Panc1 (cell line): ENCODE measurements around the gene SIX3. TPM values are rescaled to one million over a fixed set of nuclear protein-coding genes. Genes with fewer than 3 reads are reported as not detected.

Source experiments
- ATAC-seq: fragments of 200-7000 bp; cut with Tn5 transposase; 2 replicates; pipeline ENCODE4 v1.9.1; 2020; ENCODE audit warnings: mild to moderate bottlenecking, moderate library complexity
- BruUV-seq: library from RNA; stranded (reverse); fragments of 400-500 nt; replicated peaks from 2 replicates; lab custom pipeline; 2021; lab: Mats Ljungman, UMichigan
- CTCF ChIA-PET: fragments of 300-600 bp; sonication (Branson Sonifier 250); formaldehyde crosslinking; loops from one replicate; lab custom pipeline; 2022; ENCODE audit warnings: antibody characterized with exemption; lab: Charles Lee
- POLR2A ChIA-PET: fragments of 300-600 bp; sonication (Branson Sonifier 250); formaldehyde crosslinking; loops from one replicate; lab custom pipeline; 2022; ENCODE audit warnings: antibody characterized with exemption; lab: Charles Lee
- DNase-seq: peaks from one replicate; pipeline ENCODE4 v3.0.0-alpha.2; 2010; ENCODE audit warnings: low read depth, low spot score
- H3K27ac ChIP-seq: 2 replicates; pipeline ENCODE4 v1.5.1; 2011; ENCODE audit warnings: mild to moderate bottlenecking, low read length, inconsistent platforms
- H3K27me3 ChIP-seq: fragments of 200-500 bp; sonication (Bioruptor generic); 2 replicates; pipeline ENCODE4 v1.6.0; 2014; ENCODE audit warnings: low read length, inconsistent platforms; ENCODE audit not compliant: control insufficient read depth, insufficient read depth
- H3K36me3 ChIP-seq: fragments of 200-500 bp; sonication (Bioruptor generic); 2 replicates; pipeline ENCODE4 v1.5.1; 2014; ENCODE audit warnings: inconsistent platforms, mild to moderate bottlenecking, low read length, moderate library complexity; ENCODE audit not compliant: control insufficient read depth, insufficient read depth
- H3K4me1 ChIP-seq: 2 replicates; pipeline ENCODE4 v1.5.1; 2011; ENCODE audit warnings: inconsistent platforms, mild to moderate bottlenecking, low read length, moderate library complexity; ENCODE audit not compliant: control insufficient read depth, insufficient read depth
- H3K4me3 ChIP-seq, 2 experiments: 2 replicates each; pipeline ENCODE4 v1.5.1; 2011 to 2012; ENCODE audit warnings: low read depth in 2 of 2, low read length in 2 of 2, mild to moderate bottlenecking in 2 of 2, inconsistent platforms in 1 of 2, moderate library complexity in 1 of 2
- H3K9me3 ChIP-seq: fragments of 200-500 bp; sonication (Bioruptor generic); 2 replicates; pipeline ENCODE4 v1.5.1; 2014; ENCODE audit warnings: low read depth, mild to moderate bottlenecking, inconsistent platforms, low read length, moderate library complexity; ENCODE audit not compliant: control insufficient read depth, insufficient read depth
- CTCF ChIP-seq: fragments of 450-650 bp; IDR thresholded peaks from 2 replicates; pipeline ENCODE4 v1.5.1; 2017; ENCODE audit warnings: mild to moderate bottlenecking
- POLR2AphosphoS5 ChIP-seq: IDR thresholded peaks from 2 replicates; pipeline ENCODE4 v1.6.1; 2012; ENCODE audit warnings: mild to moderate bottlenecking, low read depth, low read length, moderate library complexity
- REST ChIP-seq, 2 experiments: IDR thresholded peaks; 2 replicates each; pipeline ENCODE4 v1.6.1; 2011 to 2012; ENCODE audit warnings: low read depth in 2 of 2, control low read depth in 1 of 2, low read length in 1 of 2, mild to moderate bottlenecking in 1 of 2, moderate library complexity in 1 of 2; ENCODE audit not compliant: insufficient read depth in 1 of 2
- SIN3A ChIP-seq: IDR thresholded peaks from 2 replicates; pipeline ENCODE4 v1.6.1; 2012; ENCODE audit warnings: low read depth, mild to moderate bottlenecking, low read length, moderate library complexity, borderline replicate concordance; ENCODE audit not compliant: insufficient read depth
- TCF7L2 ChIP-seq: IDR thresholded peaks from 2 replicates; pipeline ENCODE4 v1.6.1; 2011; ENCODE audit warnings: mild to moderate bottlenecking, low read depth, low read length, inconsistent platforms
- in situ Hi-C: cut with HindIII; loops from 2 replicates; pipeline ENCODE4 v1.10.0; 2016; ENCODE audit warnings: low sequenced_read_pairs, low pct_unique_long_range_greater_than_20kb
- intact Hi-C: fragments of 100-400 bp; cut with micrococcal nuclease; formaldehyde crosslinking; loops from one replicate; pipeline ENCODE4 v1.10.0; 2022; ENCODE audit not compliant: unreplicated experiment
- total RNA-seq: library from RNA; stranded (reverse); gene quantifications from one replicate; pipeline ENCODE4 v1.2.1, GENCODE V29; 2021; ENCODE audit not compliant: unreplicated experiment

The SIX3 gene
- total RNA-seq, 1 experiment from 2014 or later = 0.21 TPM

GRCh38 chr2:44964752-44965236 is 23.3 kb downstream of the SIX3 start:
- Histone ChIP-seq H3K4me3 (no peak overlapping the region), H3K36me3 (no peaks in the 10 kb centered on the region), H3K9me3 (no peaks in the 10 kb centered on the region), H3K27me3 (no peaks in the 10 kb centered on the region; the same call in 1 of the 2 replicates), H3K27ac (no peak overlapping the region), H3K4me1 (no peaks in the 10 kb centered on the region)
- ATAC-seq = no peak
- in situ Hi-C loops (no loop called here), intact Hi-C loops (no loop called here)
- ChIA-PET POLR2A (no interaction called here), CTCF (interaction anchor here (0.5 to 0.8 kb wide), 3 partner anchors 513 to 618 kb away, joined by 3 to 10 read pairs (median 7); no protein-coding TSS in a partner anchor)
- DNase-seq = no peak
- BruUV-seq = no TSS peak
- no peak for TF ChIP-seq TCF7L2
- TF ChIP-seq POLR2AphosphoS5 = no peak
- no peak for TF ChIP-seq SIN3A
- no peak for TF ChIP-seq CTCF
- TF ChIP-seq REST (IDR thresholded peaks at IDR 0.05; ENCODE audit: insufficient read depth in 1 of 2, low read depth in 2 of 2, low read length in 1 of 2) = no peak

GRCh38 chr2:44965684-44966083 is 24.2 kb downstream of the SIX3 start:
- H3K9me3 ChIP-seq = no peaks in the 10 kb centered on the region
- CTCF ChIA-PET = interaction anchor here (0.8 kb wide), 1 partner anchor 514 kb away, joined by 10 read pairs; no protein-coding TSS in a partner anchor
- no TSS peak for BruUV-seq
- TF ChIP-seq POLR2AphosphoS5 (no peak), SIN3A (no peak), CTCF (no peak), TCF7L2 (no peak), REST (IDR thresholded peaks at IDR 0.05; ENCODE audit: insufficient read depth in 1 of 2, low read depth in 2 of 2, low read length in 1 of 2) (no peak)
- POLR2A ChIA-PET = no interaction called here
- intact Hi-C loops = no loop called here
- H3K27ac ChIP-seq = no peak overlapping the region
- no peaks in the 10 kb centered on the region for H3K4me1 ChIP-seq
- H3K4me3 ChIP-seq = no peak overlapping the region
- H3K27me3 ChIP-seq = no peaks in the 10 kb centered on the region; the same call in 1 of the 2 replicates
- no peak for DNase-seq
- in situ Hi-C loops = no loop called here
- no peak for ATAC-seq
- H3K36me3 ChIP-seq = no peaks in the 10 kb centered on the region
